GM23338 (cell line): ENCODE measurements around the gene ENTHD1. TPM values are rescaled to one million over a fixed set of nuclear protein-coding genes. Genes with fewer than 3 reads are reported as not detected.

Source experiments
- ATAC-seq: fragments of 200-7000 bp; cut with Tn5 transposase; 3 replicates; pipeline ENCODE4 v1.9.1; 2020
- DNase-seq: peaks from one replicate; pipeline ENCODE4 v3.0.0-alpha.2; 2015; ENCODE audit warnings: low spot score
- H2AFZ ChIP-seq: fragments of 200-600 bp; sonication (generic); 2 replicates; pipeline ENCODE4 v1.8.0; 2016; ENCODE audit warnings: antibody characterized with exemption, mild to moderate bottlenecking, moderate library complexity
- H3F3A ChIP-seq: fragments of 200-600 bp; sonication (generic); replicated peaks from 2 replicates; pipeline ENCODE4 v1.8.0; 2017; ENCODE audit warnings: antibody characterized with exemption, mixed run types, low read depth
- H3K27ac ChIP-seq: fragments of 200-600 bp; sonication (generic); 2 replicates; pipeline ENCODE4 v1.6.1; 2016; ENCODE audit warnings: low read depth
- H3K27me3 ChIP-seq: fragments of 200-600 bp; sonication (generic); 2 replicates; pipeline ENCODE4 v1.8.0; 2016; ENCODE audit warnings: mild to moderate bottlenecking, mixed run types, moderate library complexity; ENCODE audit not compliant: insufficient read depth
- H3K36me3 ChIP-seq: fragments of 200-600 bp; sonication (generic); 2 replicates; pipeline ENCODE4 v1.8.0; 2016; ENCODE audit warnings: mild to moderate bottlenecking; ENCODE audit not compliant: insufficient read depth
- H3K4me1 ChIP-seq: fragments of 200-600 bp; sonication (generic); 2 replicates; pipeline ENCODE4 v1.8.0; 2016; ENCODE audit warnings: mild to moderate bottlenecking, moderate library complexity; ENCODE audit not compliant: insufficient read depth
- H3K4me2 ChIP-seq: fragments of 200-600 bp; sonication (generic); 2 replicates; pipeline ENCODE4 v1.7.1; 2017; ENCODE audit warnings: mixed run types
- H3K4me3 ChIP-seq: fragments of 200-600 bp; sonication (generic); 2 replicates; pipeline ENCODE4 v1.6.1; 2016; ENCODE audit warnings: mixed run types
- H3K79me2 ChIP-seq: fragments of 200-600 bp; sonication (generic); replicated peaks from 2 replicates; pipeline ENCODE4 v1.8.0; 2017; ENCODE audit warnings: mild to moderate bottlenecking; ENCODE audit not compliant: insufficient read depth
- H3K9me2 ChIP-seq: fragments of 200-600 bp; sonication (generic); 2 replicates; pipeline ENCODE4 v1.8.0; 2017; ENCODE audit not compliant: insufficient read depth
- H4K20me1 ChIP-seq: fragments of 200-600 bp; sonication (generic); replicated peaks from 2 replicates; pipeline ENCODE4 v1.8.0; 2017; ENCODE audit warnings: mild to moderate bottlenecking; ENCODE audit not compliant: insufficient read depth
- H3K27ac Mint-ChIP-seq: 2 replicates; pipeline ENCODE4 v1.8.0; 2020; ENCODE audit warnings: inconsistent platforms, mild to moderate bottlenecking, moderate library complexity, mixed read lengths
- H3K27me3 Mint-ChIP-seq: 3 replicates; pipeline ENCODE4 v1.8.0; 2022; ENCODE audit warnings: low read depth, mild to moderate bottlenecking, moderate library complexity, mixed read lengths, inconsistent platforms; ENCODE audit not compliant: insufficient read depth, poor library complexity
- H3K36me3 Mint-ChIP-seq: 3 replicates; pipeline ENCODE4 v1.8.0; 2021; ENCODE audit warnings: low read depth, mild to moderate bottlenecking, inconsistent platforms, moderate library complexity, mixed read lengths
- H3K4me1 Mint-ChIP-seq: 3 replicates; pipeline ENCODE4 v1.8.0; 2020; ENCODE audit warnings: mild to moderate bottlenecking, inconsistent platforms, mixed read lengths
- H3K4me3 Mint-ChIP-seq: 3 replicates; pipeline ENCODE4 v1.8.0; 2021; ENCODE audit warnings: moderate library complexity, mild to moderate bottlenecking, inconsistent platforms, mixed read lengths
- H3K9me3 Mint-ChIP-seq: 3 replicates; pipeline ENCODE4 v1.8.0; 2020; ENCODE audit warnings: moderate library complexity, mild to moderate bottlenecking, inconsistent platforms, mixed read lengths
- CREB1 ChIP-seq: fragments of 250-450 bp; sonication (Bioruptor Pico); IDR thresholded peaks from 2 replicates; pipeline ENCODE4 v1.5.0; 2020; ENCODE audit warnings: low read depth, mild to moderate bottlenecking, moderate library complexity
- EZH2 ChIP-seq: fragments of 200-600 bp; sonication (generic); IDR thresholded peaks from one replicate; pipeline ENCODE4 v1.8.0; 2017; ENCODE audit warnings: antibody characterized with exemption, mild to moderate bottlenecking, low read depth; ENCODE audit not compliant: unreplicated experiment
- EZH2phosphoT487 ChIP-seq: fragments of 200-600 bp; sonication (generic); IDR thresholded peaks from one replicate; pipeline ENCODE4 v1.8.1; 2018; ENCODE audit warnings: antibody characterized with exemption; ENCODE audit not compliant: unreplicated experiment
- JUNB ChIP-seq: IDR thresholded peaks from one replicate; pipeline ENCODE4 v1.6.1; 2016; ENCODE audit warnings: antibody characterized with exemption; ENCODE audit not compliant: unreplicated experiment
- NANOG ChIP-seq: IDR thresholded peaks from 2 replicates; pipeline ENCODE4 v1.6.1; 2016; ENCODE audit warnings: antibody characterized with exemption, borderline replicate concordance
- POLR2AphosphoS5 ChIP-seq: IDR thresholded peaks from 2 replicates; pipeline ENCODE4 v1.6.1; 2016; ENCODE audit warnings: antibody characterized with exemption, low read depth
- STAT1 ChIP-seq: IDR thresholded peaks from one replicate; pipeline ENCODE4 v1.6.1; 2016; ENCODE audit warnings: antibody characterized with exemption; ENCODE audit not compliant: unreplicated experiment
- ZNF114 ChIP-seq: fragments of 250-450 bp; sonication (Bioruptor Pico); IDR thresholded peaks from 2 replicates; pipeline ENCODE4 v1.5.0; 2020; ENCODE audit warnings: mild to moderate bottlenecking, moderate library complexity
- polyA plus RNA-seq: library from polyadenylated mRNA; unstranded; fragments of >200 nt; fragmentation: Nextera tagmentation; extraction: Ambion mirVana; gene quantifications from 2 replicates; pipeline ENCODE4 v1.2.1, GENCODE V29; 2016
- total RNA-seq: library from RNA; depleted of rRNA; stranded (reverse); fragments of >200 nt; shearing (Covaris generic); gene quantifications from 2 replicates; pipeline ENCODE4 v1.2.3, GENCODE V29; 2014
- TF ChIP-seq, protein P1 (sequence below): IDR thresholded peaks from 2 replicates; pipeline ENCODE4 v1.6.1; 2016; ENCODE audit warnings: antibody characterized with exemption
- TF ChIP-seq, protein P2 (sequence below): fragments of 250-450 bp; sonication (Bioruptor Pico); IDR thresholded peaks from 2 replicates; pipeline ENCODE4 v1.5.0; 2020; ENCODE audit warnings: mild to moderate bottlenecking, moderate library complexity
- TF ChIP-seq, protein P3 (sequence below), 2 experiments: fragments of 200-600 bp in 1 of 2; sonication (generic) in 1 of 2; conservative IDR thresholded peaks; 2 replicates each; pipeline versions ENCODE4 v1.5.1 to v1.6.1; 2016 to 2017; ENCODE audit warnings: antibody characterized with exemption in 2 of 2, low read depth in 2 of 2, mild to moderate bottlenecking in 2 of 2, moderate library complexity in 1 of 2

Gene ENTHD1
- total and polyA plus RNA-seq, 2 experiments from 2014 or later, result not detected

DNA sequence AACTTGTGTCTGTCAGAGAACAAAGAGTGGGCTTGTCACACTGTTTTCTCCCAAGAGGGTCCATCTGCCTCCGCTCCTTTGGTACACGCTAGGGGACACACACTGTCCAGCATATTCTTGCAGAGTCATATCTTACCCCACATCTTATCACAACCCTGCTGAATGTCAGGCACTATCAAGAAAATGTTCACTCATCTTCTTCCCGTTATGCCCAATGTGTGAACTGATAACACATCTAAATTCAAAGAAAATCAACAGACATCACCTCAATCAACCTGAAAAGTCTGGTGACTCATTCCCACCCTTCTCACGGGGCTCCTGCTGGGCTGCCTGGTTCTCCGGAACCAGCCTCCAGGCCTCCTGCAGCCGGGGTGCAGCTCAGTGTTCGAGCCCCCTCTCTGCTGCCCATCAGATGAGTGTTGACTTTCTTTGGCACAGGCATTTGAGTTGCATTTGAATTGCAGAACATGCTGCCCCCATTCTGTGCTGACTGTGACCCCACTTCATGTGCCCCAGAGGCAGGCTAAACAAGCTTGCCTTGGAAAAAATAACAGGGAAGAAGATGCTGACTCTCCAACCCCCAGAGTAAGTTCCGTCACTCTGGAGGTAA is 26.7 kb upstream of the ENTHD1 start:
- Mint-ChIP-seq H3K27ac (no peak overlapping the region), H3K36me3 (no peaks in the 10 kb centered on the region), H3K27me3 (peaks cover 2% of the 10 kb centered on the region), H3K9me3 (no peaks in the 10 kb centered on the region), H3K4me3 (no peak overlapping the region), H3K4me1 (peaks cover 26% of the 10 kb centered on the region)
- H3K36me3 ChIP-seq, result no peaks in the 10 kb centered on the region
- DNase-seq (no peak), ATAC-seq (no peak)
- no peaks in the 10 kb centered on the region for H3K9me2 ChIP-seq
- no peak overlapping the region for H3K4me3 ChIP-seq
- H2AFZ ChIP-seq, result no peak overlapping the region
- H3K27ac ChIP-seq, result no peak overlapping the region
- TF ChIP-seq STAT1 (no peak), ZNF114 (CRISPR knock-in tag) (no peak), EZH2 (no peak), EZH2phosphoT487 (no peak), CREB1 (CRISPR knock-in tag) (no peak), NANOG (no peak), JUNB (no peak)
- H3K27me3 ChIP-seq, result no peaks in the 10 kb centered on the region
- H3F3A ChIP-seq, result no peaks in the 10 kb centered on the region
- H4K20me1 ChIP-seq, result no peaks in the 10 kb centered on the region
- no peaks in the 10 kb centered on the region for H3K79me2 ChIP-seq
- H3K4me2 ChIP-seq, result no peak overlapping the region
- H3K4me1 ChIP-seq, result peaks cover 18% of the 10 kb centered on the region

DNA sequence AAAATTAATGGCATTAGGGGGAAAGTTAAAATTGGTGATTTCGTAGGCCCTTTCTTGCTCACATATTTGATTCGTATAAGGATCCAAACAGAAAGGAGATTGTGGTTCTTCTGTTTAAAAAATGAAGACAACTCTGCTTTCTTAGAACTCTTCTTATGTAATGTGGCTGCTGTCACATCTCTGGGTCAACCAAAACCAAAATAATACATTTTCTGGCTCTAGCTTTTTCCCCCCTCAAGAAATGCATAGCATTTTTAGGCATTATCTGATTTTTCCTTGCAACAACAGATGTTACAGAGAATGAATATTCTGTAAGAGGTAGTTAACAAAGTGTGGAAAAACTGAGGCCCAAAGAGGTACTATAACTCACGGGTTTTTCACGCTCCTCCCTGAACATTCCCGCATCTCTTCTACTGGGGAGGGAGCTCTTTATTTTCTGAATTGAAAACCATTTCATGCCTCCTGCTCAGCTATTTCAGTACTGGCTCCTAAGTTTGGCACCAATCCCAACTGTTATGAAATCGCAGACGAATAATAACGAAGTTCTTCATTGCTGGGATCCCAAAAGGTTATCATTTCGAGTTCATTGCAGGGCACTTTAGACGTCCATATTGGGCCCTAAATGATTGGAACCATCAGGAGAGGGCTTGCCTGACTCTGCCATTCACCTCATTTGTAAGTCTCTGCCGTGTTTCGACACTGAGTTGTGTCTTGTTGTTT is 24.4 kb upstream of the ENTHD1 start:
- H2AFZ ChIP-seq, result peak overlapping the region; percentile 80
- no peaks in the 10 kb centered on the region for H3K79me2 ChIP-seq
- ATAC-seq, result no peak
- H3K4me2 ChIP-seq, result no peak overlapping the region
- Mint-ChIP-seq H3K4me1 (peaks cover 28% of the 10 kb centered on the region), H3K9me3 (no peaks in the 10 kb centered on the region), H3K27me3 (peaks cover 4% of the 10 kb centered on the region), H3K4me3 (no peak overlapping the region), H3K36me3 (no peaks in the 10 kb centered on the region), H3K27ac (no peak overlapping the region)
- H3K9me2 ChIP-seq, result no peaks in the 10 kb centered on the region
- no peaks in the 10 kb centered on the region for H3F3A ChIP-seq
- H3K27ac ChIP-seq, result no peak overlapping the region
- peaks cover 20% of the 10 kb centered on the region for H3K4me1 ChIP-seq
- no peaks in the 10 kb centered on the region for H3K36me3 ChIP-seq
- DNase-seq, result no peak
- no peaks in the 10 kb centered on the region for H3K27me3 ChIP-seq
- no peak overlapping the region for H3K4me3 ChIP-seq
- no peaks in the 10 kb centered on the region for H4K20me1 ChIP-seq
- TF ChIP-seq EZH2, result no peak
- TF ChIP-seq POLR2AphosphoS5, result no peak
- no peak for TF ChIP-seq EZH2phosphoT487
- TF ChIP-seq, protein P1, sequence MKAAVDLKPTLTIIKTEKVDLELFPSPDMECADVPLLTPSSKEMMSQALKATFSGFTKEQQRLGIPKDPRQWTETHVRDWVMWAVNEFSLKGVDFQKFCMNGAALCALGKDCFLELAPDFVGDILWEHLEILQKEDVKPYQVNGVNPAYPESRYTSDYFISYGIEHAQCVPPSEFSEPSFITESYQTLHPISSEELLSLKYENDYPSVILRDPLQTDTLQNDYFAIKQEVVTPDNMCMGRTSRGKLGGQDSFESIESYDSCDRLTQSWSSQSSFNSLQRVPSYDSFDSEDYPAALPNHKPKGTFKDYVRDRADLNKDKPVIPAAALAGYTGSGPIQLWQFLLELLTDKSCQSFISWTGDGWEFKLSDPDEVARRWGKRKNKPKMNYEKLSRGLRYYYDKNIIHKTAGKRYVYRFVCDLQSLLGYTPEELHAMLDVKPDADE, result no peak
- no peak for TF ChIP-seq ZNF114 (CRISPR knock-in tag)
- TF ChIP-seq, protein P2, sequence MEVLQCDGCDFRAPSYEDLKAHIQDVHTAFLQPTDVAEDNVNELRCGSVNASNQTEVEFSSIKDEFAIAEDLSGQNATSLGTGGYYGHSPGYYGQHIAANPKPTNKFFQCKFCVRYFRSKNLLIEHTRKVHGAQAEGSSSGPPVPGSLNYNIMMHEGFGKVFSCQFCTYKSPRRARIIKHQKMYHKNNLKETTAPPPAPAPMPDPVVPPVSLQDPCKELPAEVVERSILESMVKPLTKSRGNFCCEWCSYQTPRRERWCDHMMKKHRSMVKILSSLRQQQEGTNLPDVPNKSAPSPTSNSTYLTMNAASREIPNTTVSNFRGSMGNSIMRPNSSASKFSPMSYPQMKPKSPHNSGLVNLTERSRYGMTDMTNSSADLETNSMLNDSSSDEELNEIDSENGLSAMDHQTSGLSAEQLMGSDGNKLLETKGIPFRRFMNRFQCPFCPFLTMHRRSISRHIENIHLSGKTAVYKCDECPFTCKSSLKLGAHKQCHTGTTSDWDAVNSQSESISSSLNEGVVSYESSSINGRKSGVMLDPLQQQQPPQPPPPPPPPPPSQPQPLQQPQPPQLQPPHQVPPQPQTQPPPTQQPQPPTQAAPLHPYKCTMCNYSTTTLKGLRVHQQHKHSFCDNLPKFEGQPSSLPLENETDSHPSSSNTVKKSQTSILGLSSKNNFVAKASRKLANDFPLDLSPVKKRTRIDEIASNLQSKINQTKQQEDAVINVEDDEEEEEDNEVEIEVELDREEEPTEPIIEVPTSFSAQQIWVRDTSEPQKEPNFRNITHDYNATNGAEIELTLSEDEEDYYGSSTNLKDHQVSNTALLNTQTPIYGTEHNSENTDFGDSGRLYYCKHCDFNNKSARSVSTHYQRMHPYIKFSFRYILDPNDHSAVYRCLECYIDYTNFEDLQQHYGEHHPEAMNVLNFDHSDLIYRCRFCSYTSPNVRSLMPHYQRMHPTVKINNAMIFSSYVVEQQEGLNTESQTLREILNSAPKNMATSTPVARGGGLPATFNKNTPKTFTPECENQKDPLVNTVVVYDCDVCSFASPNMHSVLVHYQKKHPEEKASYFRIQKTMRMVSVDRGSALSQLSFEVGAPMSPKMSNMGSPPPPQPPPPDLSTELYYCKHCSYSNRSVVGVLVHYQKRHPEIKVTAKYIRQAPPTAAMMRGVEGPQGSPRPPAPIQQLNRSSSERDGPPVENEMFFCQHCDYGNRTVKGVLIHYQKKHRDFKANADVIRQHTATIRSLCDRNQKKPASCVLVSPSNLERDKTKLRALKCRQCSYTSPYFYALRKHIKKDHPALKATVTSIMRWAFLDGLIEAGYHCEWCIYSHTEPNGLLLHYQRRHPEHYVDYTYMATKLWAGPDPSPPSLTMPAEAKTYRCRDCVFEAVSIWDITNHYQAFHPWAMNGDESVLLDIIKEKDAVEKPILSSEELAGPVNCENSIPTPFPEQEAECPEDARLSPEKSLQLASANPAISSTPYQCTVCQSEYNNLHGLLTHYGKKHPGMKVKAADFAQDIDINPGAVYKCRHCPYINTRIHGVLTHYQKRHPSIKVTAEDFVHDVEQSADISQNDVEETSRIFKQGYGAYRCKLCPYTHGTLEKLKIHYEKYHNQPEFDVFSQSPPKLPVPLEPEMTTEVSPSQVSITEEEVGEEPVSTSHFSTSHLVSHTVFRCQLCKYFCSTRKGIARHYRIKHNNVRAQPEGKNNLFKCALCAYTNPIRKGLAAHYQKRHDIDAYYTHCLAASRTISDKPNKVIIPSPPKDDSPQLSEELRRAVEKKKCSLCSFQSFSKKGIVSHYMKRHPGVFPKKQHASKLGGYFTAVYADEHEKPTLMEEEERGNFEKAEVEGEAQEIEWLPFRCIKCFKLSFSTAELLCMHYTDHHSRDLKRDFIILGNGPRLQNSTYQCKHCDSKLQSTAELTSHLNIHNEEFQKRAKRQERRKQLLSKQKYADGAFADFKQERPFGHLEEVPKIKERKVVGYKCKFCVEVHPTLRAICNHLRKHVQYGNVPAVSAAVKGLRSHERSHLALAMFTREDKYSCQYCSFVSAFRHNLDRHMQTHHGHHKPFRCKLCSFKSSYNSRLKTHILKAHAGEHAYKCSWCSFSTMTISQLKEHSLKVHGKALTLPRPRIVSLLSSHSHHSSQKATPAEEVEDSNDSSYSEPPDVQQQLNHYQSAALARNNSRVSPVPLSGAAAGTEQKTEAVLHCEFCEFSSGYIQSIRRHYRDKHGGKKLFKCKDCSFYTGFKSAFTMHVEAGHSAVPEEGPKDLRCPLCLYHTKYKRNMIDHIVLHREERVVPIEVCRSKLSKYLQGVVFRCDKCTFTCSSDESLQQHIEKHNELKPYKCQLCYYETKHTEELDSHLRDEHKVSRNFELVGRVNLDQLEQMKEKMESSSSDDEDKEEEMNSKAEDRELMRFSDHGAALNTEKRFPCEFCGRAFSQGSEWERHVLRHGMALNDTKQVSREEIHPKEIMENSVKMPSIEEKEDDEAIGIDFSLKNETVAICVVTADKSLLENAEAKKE (CRISPR knock-in tag), result no peak
- no peak for TF ChIP-seq NANOG
- TF ChIP-seq, protein P3, sequence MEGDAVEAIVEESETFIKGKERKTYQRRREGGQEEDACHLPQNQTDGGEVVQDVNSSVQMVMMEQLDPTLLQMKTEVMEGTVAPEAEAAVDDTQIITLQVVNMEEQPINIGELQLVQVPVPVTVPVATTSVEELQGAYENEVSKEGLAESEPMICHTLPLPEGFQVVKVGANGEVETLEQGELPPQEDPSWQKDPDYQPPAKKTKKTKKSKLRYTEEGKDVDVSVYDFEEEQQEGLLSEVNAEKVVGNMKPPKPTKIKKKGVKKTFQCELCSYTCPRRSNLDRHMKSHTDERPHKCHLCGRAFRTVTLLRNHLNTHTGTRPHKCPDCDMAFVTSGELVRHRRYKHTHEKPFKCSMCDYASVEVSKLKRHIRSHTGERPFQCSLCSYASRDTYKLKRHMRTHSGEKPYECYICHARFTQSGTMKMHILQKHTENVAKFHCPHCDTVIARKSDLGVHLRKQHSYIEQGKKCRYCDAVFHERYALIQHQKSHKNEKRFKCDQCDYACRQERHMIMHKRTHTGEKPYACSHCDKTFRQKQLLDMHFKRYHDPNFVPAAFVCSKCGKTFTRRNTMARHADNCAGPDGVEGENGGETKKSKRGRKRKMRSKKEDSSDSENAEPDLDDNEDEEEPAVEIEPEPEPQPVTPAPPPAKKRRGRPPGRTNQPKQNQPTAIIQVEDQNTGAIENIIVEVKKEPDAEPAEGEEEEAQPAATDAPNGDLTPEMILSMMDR (conservative IDR thresholded peaks at IDR 0.05; ENCODE audit: low read depth in 2 of 2), result no peak
